ENCODE data around the gene C19orf85. TPM values are rescaled to one million over a fixed set of nuclear protein-coding genes. Genes with fewer than 3 reads are reported as not detected.
A peak's percentile ranks its signal among the peaks of the same experiment; 100 is the strongest.

Gene C19orf85
- total RNA-seq (not detected), polyA plus RNA-seq (not detected)
- long read RNA-seq, donor 1 = 0 reads
- long read RNA-seq, donor 2 = 0 reads
- long read RNA-seq, donor 3 = 0 reads

DNA sequence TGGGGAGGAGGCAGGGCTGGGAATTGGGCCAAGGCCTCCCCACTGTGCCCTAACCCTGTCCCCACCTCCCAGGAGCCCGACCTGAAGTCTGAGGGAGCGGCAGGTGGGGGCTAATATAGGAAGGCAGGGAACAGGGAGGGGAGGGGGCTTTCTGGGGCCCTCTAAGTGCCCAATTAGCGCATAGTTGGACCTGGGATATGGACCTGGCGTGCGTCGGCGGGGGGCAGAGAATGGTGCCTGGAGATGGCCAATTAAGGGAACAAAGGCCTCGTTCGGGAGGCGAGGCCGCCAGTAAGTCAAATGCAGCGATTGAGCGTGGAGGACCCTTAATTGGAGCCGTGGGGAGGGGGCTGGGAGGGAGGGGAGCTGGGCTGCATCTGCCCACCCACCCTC, at the start of gene C19orf85:
Gene C19orf85, minus strand, starts transcription at position 90 of the 393 bp plus-strand sequence. CDS start 197 bp downstream, outside the sequence.
- H3K4me1 ChIP-seq = peaks cover 0 to 27% (median 14%) of the 10 kb centered on the region in 12 donors
- intact Hi-C loops (cut with DNase I) = loop anchor here in 4 of 10 donors (5.0 kb wide), 3 partner anchors 38 to 168 kb away; no protein-coding TSS in a partner anchor
- H3K36me3 ChIP-seq = no peaks in the 10 kb centered on the region
- H3K4me3 ChIP-seq = no peak within 1 kb of the TSS
- no peaks in the 10 kb centered on the region for H3K9me3 ChIP-seq
- H3K27ac ChIP-seq = no peak within 1 kb of the TSS
- TF ChIP-seq, protein P1, sequence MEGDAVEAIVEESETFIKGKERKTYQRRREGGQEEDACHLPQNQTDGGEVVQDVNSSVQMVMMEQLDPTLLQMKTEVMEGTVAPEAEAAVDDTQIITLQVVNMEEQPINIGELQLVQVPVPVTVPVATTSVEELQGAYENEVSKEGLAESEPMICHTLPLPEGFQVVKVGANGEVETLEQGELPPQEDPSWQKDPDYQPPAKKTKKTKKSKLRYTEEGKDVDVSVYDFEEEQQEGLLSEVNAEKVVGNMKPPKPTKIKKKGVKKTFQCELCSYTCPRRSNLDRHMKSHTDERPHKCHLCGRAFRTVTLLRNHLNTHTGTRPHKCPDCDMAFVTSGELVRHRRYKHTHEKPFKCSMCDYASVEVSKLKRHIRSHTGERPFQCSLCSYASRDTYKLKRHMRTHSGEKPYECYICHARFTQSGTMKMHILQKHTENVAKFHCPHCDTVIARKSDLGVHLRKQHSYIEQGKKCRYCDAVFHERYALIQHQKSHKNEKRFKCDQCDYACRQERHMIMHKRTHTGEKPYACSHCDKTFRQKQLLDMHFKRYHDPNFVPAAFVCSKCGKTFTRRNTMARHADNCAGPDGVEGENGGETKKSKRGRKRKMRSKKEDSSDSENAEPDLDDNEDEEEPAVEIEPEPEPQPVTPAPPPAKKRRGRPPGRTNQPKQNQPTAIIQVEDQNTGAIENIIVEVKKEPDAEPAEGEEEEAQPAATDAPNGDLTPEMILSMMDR (IDR thresholded peaks at IDR 0.05) = no peak
- no peak for TF ChIP-seq POLR2A (IDR thresholded peaks at IDR 0.05)
- 61 to 80% (median 72%) methylated on average over 14 of the region's 14 CpGs for WGBS, 4 donors
- ATAC-seq = no peak
- H3K27me3 ChIP-seq = no peaks in the 10 kb centered on the region
- DNase-seq = peak in 1 of 5 donors; percentile 19

DNA sequence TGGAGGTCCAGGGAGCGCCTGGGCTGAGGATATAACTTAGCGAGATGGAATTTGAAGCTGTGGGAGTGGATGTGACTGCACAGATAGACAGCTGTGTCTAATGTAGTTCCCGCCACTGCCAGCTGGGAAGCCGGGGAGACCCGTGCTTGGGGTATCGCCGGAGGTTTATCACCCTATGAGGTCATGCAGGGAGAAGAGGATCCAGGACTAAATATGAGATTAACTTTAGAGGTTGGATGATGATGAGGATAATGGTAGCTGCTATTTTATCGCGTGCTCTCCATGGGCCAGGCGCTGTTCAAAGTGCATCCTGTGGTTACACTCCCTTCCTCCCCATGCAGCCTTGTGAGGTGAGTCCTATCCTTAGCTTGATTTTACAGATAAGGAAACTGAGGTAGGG, 43.6 kb upstream of the C19orf85 start:
- WGBS, 4 donors = 72 to 78% (median 73%) methylated on average over 10 of the region's 10 CpGs
- TF ChIP-seq, protein P1 (IDR thresholded peaks at IDR 0.05) = no peak
- TF ChIP-seq POLR2A (IDR thresholded peaks at IDR 0.05) = no peak
- Histone ChIP-seq H3K4me3 (no peak overlapping the region), H3K9me3 (no peaks in the 10 kb centered on the region), H3K4me1 (peaks cover 0 to 12% (median 5%) of the 10 kb centered on the region in 12 donors), H3K36me3 (peaks cover 0 to 5% (median 0%) of the 10 kb centered on the region in 9 donors), H3K27ac (no peak overlapping the region), H3K27me3 (no peaks in the 10 kb centered on the region)
- DNase-seq (peak in 1 of 5 donors; percentile 4), ATAC-seq (no peak)
- intact Hi-C loops (cut with DNase I) = loop anchor here in 2 of 10 donors (5.0 to 10.0 kb wide), 2 partner anchors 366 to 373 kb away; no protein-coding TSS in a partner anchor

DNA sequence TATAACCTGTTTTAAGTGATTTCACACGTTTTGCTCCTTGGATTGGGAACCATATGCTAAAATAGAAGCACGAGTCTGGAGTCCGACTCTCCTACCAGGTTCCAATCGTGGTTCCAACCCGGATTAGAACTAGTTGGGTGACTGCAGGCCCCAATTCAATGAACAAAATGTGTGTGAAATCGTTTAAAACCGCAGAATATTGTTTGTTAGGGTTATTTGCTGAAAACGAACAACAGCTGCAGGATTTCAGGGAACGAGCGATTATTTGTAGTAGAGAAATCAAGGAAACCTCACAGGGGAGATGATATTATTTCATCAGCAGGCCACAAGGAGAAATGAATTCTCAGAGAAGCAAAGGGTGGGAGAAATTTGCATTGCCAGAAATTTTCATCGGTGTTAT, 40.4 kb upstream of the C19orf85 start:
- ATAC-seq = no peak
- H3K27me3 ChIP-seq = no peaks in the 10 kb centered on the region
- no peak for DNase-seq
- no peak overlapping the region for H3K4me3 ChIP-seq
- peaks cover 0 to 12% (median 5%) of the 10 kb centered on the region in 12 donors for H3K4me1 ChIP-seq
- peaks cover 0 to 22% (median 12%) of the 10 kb centered on the region in 9 donors for H3K36me3 ChIP-seq
- whole genome bisulfite sequencing, 4 donors = 87 to 91% (median 89%) methylated on average over 11 of the region's 11 CpGs
- no peak for TF ChIP-seq POLR2A (IDR thresholded peaks at IDR 0.05)
- TF ChIP-seq, protein P1 (IDR thresholded peaks at IDR 0.05) = no peak
- no peak overlapping the region for H3K27ac ChIP-seq
- no peaks in the 10 kb centered on the region for H3K9me3 ChIP-seq
- intact Hi-C loops (cut with DNase I) = loop anchor here (1.0 to 10.0 kb wide), 10 partner anchors 37 to 623 kb away; no protein-coding TSS in a partner anchor

DNA sequence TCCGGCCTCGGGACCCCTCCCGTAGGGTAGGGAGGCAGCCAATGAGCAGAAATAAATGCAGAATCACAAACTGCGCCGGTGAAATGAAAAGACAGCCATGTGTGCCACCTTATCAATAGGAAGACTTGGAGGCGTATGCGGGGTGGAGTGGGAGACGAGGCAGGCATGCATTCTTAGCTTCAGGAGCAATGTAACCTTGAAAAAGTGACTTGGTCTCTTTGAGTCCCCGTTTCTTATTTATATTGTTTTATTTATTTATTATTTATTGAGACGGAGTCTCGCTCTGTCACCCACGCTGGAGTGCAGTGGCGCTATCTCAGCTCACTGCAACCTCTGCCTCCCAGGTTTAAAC, 39.7 kb upstream of the C19orf85 start:
- 30 to 36% (median 33%) methylated on average over 13 of the region's 13 CpGs for WGBS, 4 donors
- TF ChIP-seq POLR2A (IDR thresholded peaks at IDR 0.05) = no peak
- TF ChIP-seq, protein P1 (IDR thresholded peaks at IDR 0.05) = peak in 1 of 12 donors; percentile 49
- Histone ChIP-seq H3K9me3 (no peaks in the 10 kb centered on the region), H3K27me3 (no peaks in the 10 kb centered on the region), H3K27ac (peak overlapping the region in 7 of 12 donors; percentile 62 to 83 (median 76)), H3K36me3 (peaks cover 0 to 29% (median 16%) of the 10 kb centered on the region in 9 donors), H3K4me3 (peak overlapping the region in 10 of 12 donors; percentile 42 to 64 (median 54)), H3K4me1 (peaks cover 0 to 12% (median 5%) of the 10 kb centered on the region in 12 donors)
- ATAC-seq = no peak
- intact Hi-C loops (cut with DNase I) = loop anchor here (1.0 to 10.0 kb wide), 10 partner anchors 36 to 622 kb away; no protein-coding TSS in a partner anchor
- DNase-seq = no peak

Data from heart left ventricle (tissue), 16 donors.